ENCODE results near the gene MXI1. TPM values are rescaled to one million over a fixed set of nuclear protein-coding genes. Genes with fewer than 3 reads are reported as not detected.
A peak's percentile ranks its signal among the peaks of the same experiment; 100 is the strongest.

MXI1 gene
- total and polyA plus RNA-seq, 2 of the 4 experiments (the other 2 are of a cell fraction): 7.2 to 11.8 TPM

GRCh38 chr10:110210674-110211464 is 3.5 kb downstream of the MXI1 start:
- H3K36me3 ChIP-seq (ENCODE audit: control insufficient read depth, insufficient read depth, low read length): no peaks in the 10 kb centered on the region
- H2BK15ac ChIP-seq (ENCODE audit: low read depth, low read length): peak overlapping the region; percentile 60; the same call in 2 of the 3 replicates
- H3K4me1 ChIP-seq (ENCODE audit: control insufficient read depth, insufficient read depth, low read length): peaks cover 10% of the 10 kb centered on the region
- H4K8ac ChIP-seq (ENCODE audit: low read depth in 2 of 2, low read length in 2 of 2): peak overlapping the region in 1 of 2 experiments; percentile 73; a peak in 3 of 4 replicates
- H4K91ac ChIP-seq (ENCODE audit: insufficient read depth, low read depth, low read length): peak overlapping the region; percentile 63; the same call in 1 of the 2 replicates
- H3K9me3 ChIP-seq (ENCODE audit: control insufficient read depth, insufficient read depth, low read length): no peaks in the 10 kb centered on the region
- H3K23ac ChIP-seq (ENCODE audit: low read depth, low read length): peak overlapping the region; percentile 73
- H2BK5ac ChIP-seq (ENCODE audit: low read depth, low read length, poor library complexity, severe bottlenecking): peak overlapping the region; percentile 86
- peak overlapping the region; percentile 88 for H2AFZ ChIP-seq (replicated peaks; ENCODE audit: low read length, poor library complexity)
- peak overlapping the region; percentile 58; the same call in 1 of the 2 replicates for H2BK120ac ChIP-seq (ENCODE audit: low read depth, low read length)
- DNase-seq (peak; percentile 98), ATAC-seq (ENCODE audit: low read depth) (peak; percentile 83)
- H3K18ac ChIP-seq (ENCODE audit: low read depth, low read length): peak overlapping the region; percentile 45
- peak overlapping the region; percentile 92 for H3K9ac ChIP-seq (ENCODE audit: low read depth, low read length)
- no peaks in the 10 kb centered on the region for H3K27me3 ChIP-seq (ENCODE audit: control insufficient read depth, insufficient read depth, low read length)
- 0 out of 2 replicates have a peak overlapping the region, but pooled peaks have one; percentile 12 for H2AK5ac ChIP-seq (ENCODE audit: low read depth, low read length)
- H3K4ac ChIP-seq (ENCODE audit: low read depth, low read length): peak overlapping the region; percentile 75
- CTCF ChIA-PET: interaction anchor here (0.7 to 1.7 kb wide), 5 partner anchors 9 to 327 kb away, joined by 3 to 6 read pairs (median 4); no protein-coding TSS in a partner anchor
- H3K79me1 ChIP-seq (ENCODE audit: low read depth in 1 of 2, low read length in 2 of 2): peaks cover 2 to 12% of the 10 kb centered on the region in 2 experiments; a peak in 2 of 4 replicates
- peak overlapping the region; percentile 96 for H2AK9ac ChIP-seq (replicated peaks; ENCODE audit: low read depth, low read length, poor library complexity)
- peak overlapping the region; percentile 36; the same call in 1 of the 2 replicates for H3K56ac ChIP-seq (ENCODE audit: extremely low read depth, insufficient read depth, low read length)
- peak overlapping the region; percentile 88 for H3K27ac ChIP-seq (ENCODE audit: insufficient read depth, low read length)
- BruUV-seq (replicated peaks): no TSS peak
- peak overlapping the region; percentile 73; the same call in 1 of the 2 replicates for H2BK20ac ChIP-seq (ENCODE audit: low read depth, low read length)
- peak overlapping the region; percentile 74 for H3K14ac ChIP-seq (replicated peaks; ENCODE audit: low read depth, low read length)
- H3K9me1 ChIP-seq (ENCODE audit: insufficient read depth, low read length): no peaks in the 10 kb centered on the region
- H3K4me3 ChIP-seq (ENCODE audit: insufficient read depth, low read depth, low read length): peak overlapping the region; percentile 71
- peak overlapping the region; percentile 74 for H4K5ac ChIP-seq (ENCODE audit: low read depth, low read length)
- WGBS, 2 experiments (ENCODE audit: extremely low coverage in 2 of 2, insufficient read length in 1 of 2): 0% methylated on average over 26 of the region's 61 CpGs; no CpG with 5 or more reads in 1 of the 2 experiments
- dilution Hi-C loops (cut with HindIII; ENCODE audit: low sequenced_read_pairs, unreplicated experiment): no loop called here
- intact Hi-C loops (cut with micrococcal nuclease): no loop called here
- TF ChIP-seq CHD1 (IDR thresholded peaks at IDR 0.05; ENCODE audit: low read depth, low read length) (no peak; the same call in 1 of the 2 replicates), BHLHE40 (IDR thresholded peaks at IDR 0.05; ENCODE audit: low read depth, low read length) (peak; percentile 30; the same call in 1 of the 2 replicates), USF2 (IDR thresholded peaks at IDR 0.05; ENCODE audit: low read depth, low read length) (peak; percentile 14; the same call in 1 of the 2 replicates), RCOR1 (IDR thresholded peaks at IDR 0.05; ENCODE audit: insufficient replicate concordance, low read length) (peak; percentile 8), NFE2L2 (IDR thresholded peaks at IDR 0.05; ENCODE audit: low read depth, low read length) (no peak), ELK1 (IDR thresholded peaks at IDR 0.05; ENCODE audit: borderline replicate concordance, low read depth, low read length) (no peak), CEBPB (IDR thresholded peaks at IDR 0.05; ENCODE audit: low read depth, low read length) (peak; percentile 32; the same call in 1 of the 2 replicates), MAZ (IDR thresholded peaks at IDR 0.05; ENCODE audit: borderline replicate concordance, low read depth, low read length) (peak; percentile 89), RFX5 (IDR thresholded peaks at IDR 0.05; ENCODE audit: low read depth, low read length) (peak; percentile 100), MXI1 (IDR thresholded peaks at IDR 0.05; ENCODE audit: borderline replicate concordance, low read depth, low read length) (peak; percentile 98), FOS (IDR thresholded peaks at IDR 0.05; ENCODE audit: low read depth, low read length) (peak; percentile 18; the same call in 1 of the 2 replicates), SMC3 (IDR thresholded peaks at IDR 0.05; ENCODE audit: low read depth, low read length) (no peak)
- POLR2A ChIA-PET (ENCODE audit: unreplicated experiment): no interaction called here
- in situ Hi-C loops (cut with MboI; ENCODE audit: low sequenced_read_pairs): no loop called here
- no peaks in the 10 kb centered on the region; the same call in 1 of the 2 replicates for H4K20me1 ChIP-seq (ENCODE audit: insufficient read depth, low read length)
- peak overlapping the region; percentile 94 for H3K4me2 ChIP-seq (ENCODE audit: low read depth, low read length)
